Lower leg skin (tissue), 4 donors: ENCODE data around the gene XAGE3. TPM values are rescaled to one million over a fixed set of nuclear protein-coding genes. Genes with fewer than 3 reads are reported as not detected.
"Not testable (repeated sequence)": the region's sequence is repeated elsewhere in the genome, so short reads cannot be mapped to it uniquely, and the experiment has no call there.

Experiments used
- DNase-seq, 2 donors: peaks; one replicate each; pipeline ENCODE4 v3.0.0-alpha.2; 2019; ENCODE audit warnings: low spot score in 2 of 2
- H3K4me3 ChIP-seq: fragments of 200-600 bp; sonication (generic); 2 replicates; pipeline ENCODE4 v1.5.1; 2017; ENCODE audit warnings: mild to moderate bottlenecking, low read depth; ENCODE audit not compliant: poor library complexity, severe bottlenecking
- POLR2A ChIP-seq, 2 donors: fragments of 450-650 bp; IDR thresholded peaks; one replicate each; pipeline ENCODE4 v1.6.1; 2016 to 2017; ENCODE audit warnings: antibody characterized with exemption in 2 of 2, mild to moderate bottlenecking in 1 of 2, moderate library complexity in 1 of 2
- WGBS, 2 donors: methylation state at CpG; one replicate each; pipeline ENCODE4 v1.1.5; 2018; 5-methylcytosine and 5-hydroxymethylcytosine counted together
- intact Hi-C: fragments of 100-400 bp; cut with DNase I; formaldehyde crosslinking; loops from one replicate; pipeline ENCODE4 v1.15.0; 2023; ENCODE audit warnings: low total_unique reads
- total RNA-seq, 4 donors: library from RNA; depleted of rRNA; stranded (reverse); fragments of >200 nt; gene quantifications; one replicate each; pipeline ENCODE4 v1.1.0, GENCODE V29; 2016

The XAGE3 gene, protein sequence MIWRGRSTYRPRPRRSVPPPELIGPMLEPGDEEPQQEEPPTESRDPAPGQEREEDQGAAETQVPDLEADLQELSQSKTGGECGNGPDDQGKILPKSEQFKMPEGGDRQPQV
- not detected for total RNA-seq

GRCh38 chrX:52867610-52868348 lies at the start of gene XAGE3:
Gene XAGE3, minus strand, starts transcription at chrX:52868083. Its CDS starts 950 bp downstream, at chrX:52867133.
- no peak for DNase-seq
- no peak for TF ChIP-seq POLR2A (IDR thresholded peaks at IDR 0.05)
- intact Hi-C loops: no loop called here
- no peak within 1 kb of the TSS for H3K4me3 ChIP-seq
- 81 to 94% methylated on average over 30 to 35 of the region's 35 CpGs for WGBS, 2 donors

- intact Hi-C loops, DNase-seq: not testable (repeated sequence)
- no CpG with 5 or more reads among the region's 3 CpGs for WGBS, 2 donors
Measured at GRCh38 chrX:52914704-52915103, 46.8 kb upstream of the XAGE3 start.

DNA sequence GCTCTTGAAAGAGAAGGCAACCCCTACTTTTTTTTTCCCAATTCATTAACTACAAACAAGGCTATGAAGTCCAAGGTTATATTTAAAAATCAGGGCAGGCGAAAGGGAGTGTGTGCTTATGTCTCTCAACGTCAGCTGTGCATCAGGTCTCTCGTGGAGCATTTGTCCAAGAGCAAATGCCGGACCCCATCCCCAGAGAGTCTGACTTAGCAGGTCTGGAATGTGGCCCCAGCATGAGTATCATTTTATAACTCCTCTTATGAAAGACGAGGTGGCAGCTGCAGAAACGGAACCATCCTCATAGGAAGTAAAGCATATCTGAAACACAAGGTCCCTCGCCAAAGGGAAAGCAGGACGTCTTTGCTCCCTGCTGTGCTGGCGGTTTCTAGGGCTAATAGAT lies 45.8 kb upstream of the XAGE3 start:
- intact Hi-C loops, H3K4me3 ChIP-seq, DNase-seq: not testable (repeated sequence)
- WGBS, 2 donors: no CpG with 5 or more reads among the region's 9 CpGs

More at GRCh38 chrX:52914704-52915103, 46.8 kb upstream of the XAGE3 start:
- not testable (repeated sequence) for H3K4me3 ChIP-seq

DNA sequence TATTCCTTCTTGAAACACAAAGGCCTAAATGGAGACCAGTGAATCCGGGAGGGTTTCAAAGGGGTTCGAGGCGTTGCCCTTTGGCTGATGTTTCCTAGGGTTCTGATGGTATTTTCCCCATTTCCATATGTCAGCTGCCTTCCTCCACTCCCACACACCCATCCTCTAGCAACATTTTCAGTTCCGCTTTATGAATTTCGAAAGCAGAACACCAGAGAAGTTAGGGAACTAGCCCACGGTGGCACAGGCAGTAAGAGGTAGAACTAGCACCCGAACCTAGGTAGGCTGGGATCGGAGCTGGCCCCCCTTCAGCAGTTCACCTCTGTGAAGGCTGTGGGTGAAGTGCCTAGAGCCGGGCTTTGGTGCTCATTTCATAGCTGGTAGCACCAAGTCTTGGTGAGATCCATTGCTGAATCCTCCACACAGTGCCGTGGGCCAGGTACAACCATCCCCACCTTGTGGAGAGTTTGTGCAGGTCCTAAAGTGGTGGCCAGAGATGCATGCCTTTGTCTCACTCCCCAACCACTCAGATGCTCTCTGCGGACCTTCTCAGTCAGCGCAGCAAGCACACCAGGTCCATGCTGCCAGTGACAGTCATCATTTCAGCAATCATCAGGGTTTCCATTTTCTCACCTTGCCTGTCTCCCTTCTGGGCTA lies 41.6 kb upstream of the XAGE3 start:
- intact Hi-C loops, H3K4me3 ChIP-seq, DNase-seq: not testable (repeated sequence)
- WGBS, 2 donors: no CpG with 5 or more reads among the region's 12 CpGs

DNA sequence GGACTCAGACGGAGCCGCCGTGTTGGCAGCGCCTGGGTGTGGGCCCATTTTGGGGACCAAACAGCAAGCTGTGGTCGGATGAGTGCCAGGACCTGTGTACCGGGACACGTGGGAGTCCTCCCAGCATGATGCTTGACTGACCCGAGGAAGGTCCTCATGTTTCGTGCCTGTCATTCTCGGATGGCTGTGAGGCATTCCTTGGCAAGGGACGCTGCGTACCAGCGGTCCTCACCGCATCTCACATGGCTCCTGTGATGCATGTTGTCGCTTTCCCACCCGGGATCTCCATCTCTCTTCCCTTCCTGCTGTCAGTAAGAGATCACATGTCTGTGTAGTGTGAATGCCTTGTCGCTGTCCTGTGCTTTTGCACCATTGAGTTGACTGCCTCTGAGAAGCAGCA lies 40.0 kb upstream of the XAGE3 start:
- DNase-seq, H3K4me3 ChIP-seq, intact Hi-C loops: not testable (repeated sequence)
- no CpG with 5 or more reads among the region's 17 CpGs for WGBS, 2 donors

- WGBS, 2 donors: no CpG with 5 or more reads among the region's 17 CpGs
- intact Hi-C loops: not testable (repeated sequence)
Measured at GRCh38 chrX:52907137-52907536, 39.3 kb upstream of the XAGE3 start.

GRCh38 chrX:52906072-52906471 lies 38.2 kb upstream of the XAGE3 start:
- H3K4me3 ChIP-seq, intact Hi-C loops, DNase-seq: not testable (repeated sequence)
- WGBS, 2 donors: no CpG with 5 or more reads among the region's 4 CpGs

More at GRCh38 chrX:52907137-52907536, 39.3 kb upstream of the XAGE3 start:
- DNase-seq, H3K4me3 ChIP-seq: not testable (repeated sequence)

- no CpG with 5 or more reads among the region's 10 CpGs for WGBS, 2 donors
- DNase-seq, intact Hi-C loops, H3K4me3 ChIP-seq: not testable (repeated sequence)
Measured at GRCh38 chrX:52905531-52905930, 37.6 kb upstream of the XAGE3 start.

DNA sequence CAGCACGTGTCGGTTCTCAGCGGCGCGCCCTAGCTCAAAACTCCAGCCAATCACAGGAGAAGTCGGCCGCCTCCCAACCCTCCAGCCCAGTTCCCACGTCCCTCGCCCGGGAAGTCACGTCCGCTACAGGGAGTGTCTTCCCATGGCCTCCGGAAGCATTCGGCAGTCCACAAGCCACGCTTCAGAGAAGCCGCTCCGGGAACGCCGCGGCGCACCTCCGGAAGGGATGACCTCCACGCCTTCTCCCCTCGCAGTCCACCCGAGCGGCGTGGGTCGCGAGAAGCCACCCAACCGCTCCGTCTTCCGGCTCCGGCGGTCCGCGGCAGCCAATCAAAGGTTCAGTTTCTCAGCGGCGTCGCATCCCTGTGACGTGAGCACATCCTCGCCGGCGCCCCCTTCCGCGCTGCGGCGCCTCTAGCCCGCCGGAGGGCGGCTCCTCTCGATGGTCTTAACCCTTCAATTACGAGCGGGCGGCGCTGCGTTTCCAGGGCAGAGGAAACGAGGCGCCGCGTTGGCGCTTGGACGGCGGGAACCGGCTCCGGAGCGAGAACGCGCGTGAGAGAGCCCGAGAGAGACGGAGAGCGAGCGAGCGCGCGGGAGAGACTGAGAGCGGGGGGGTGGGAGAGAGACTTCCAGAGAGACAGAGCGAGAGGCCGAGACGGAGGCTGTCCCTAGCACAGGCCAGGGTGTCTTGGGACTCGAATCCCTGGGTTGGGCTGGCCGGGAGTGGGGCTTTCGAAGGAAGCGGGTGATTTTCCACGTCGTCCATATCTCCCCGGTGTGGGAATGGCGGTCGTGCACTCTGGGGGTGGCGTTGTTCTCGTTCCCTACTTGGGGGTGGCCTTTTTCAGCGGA lies 29.2 kb upstream of the XAGE3 start, which contains the start of gene FAM156B:
Gene FAM156B (plus strand): TSS at position 476 of the 855 bp plus-strand sequence. CDS start 9,896 bp downstream, outside the sequence.
- H3K4me3 ChIP-seq, intact Hi-C loops, DNase-seq: not testable (repeated sequence)
- WGBS, 2 donors: no CpG with 5 or more reads among the region's 92 CpGs

DNA sequence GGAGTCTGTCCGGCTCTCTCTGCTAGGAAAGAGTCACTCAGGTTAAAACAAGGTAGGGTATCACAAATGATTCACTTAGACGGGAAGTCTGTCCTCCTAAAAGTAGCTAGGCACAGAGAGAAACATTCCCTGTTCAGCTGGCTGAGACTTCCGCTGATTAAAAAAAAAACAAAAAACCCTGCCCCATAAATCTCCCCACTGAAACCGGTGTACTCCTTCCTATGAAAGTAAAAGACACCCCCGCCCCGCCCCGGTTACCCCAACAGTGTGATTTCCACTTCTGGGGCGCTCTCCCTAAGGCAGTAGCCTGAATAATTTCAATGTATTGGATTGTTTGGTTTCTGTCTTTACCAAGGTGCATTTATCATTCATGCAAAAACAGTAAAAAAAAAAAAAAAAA lies 28.6 kb upstream of the XAGE3 start:
- no CpG with 5 or more reads among the region's 8 CpGs for WGBS, 2 donors
- DNase-seq, H3K4me3 ChIP-seq, intact Hi-C loops: not testable (repeated sequence)

DNA sequence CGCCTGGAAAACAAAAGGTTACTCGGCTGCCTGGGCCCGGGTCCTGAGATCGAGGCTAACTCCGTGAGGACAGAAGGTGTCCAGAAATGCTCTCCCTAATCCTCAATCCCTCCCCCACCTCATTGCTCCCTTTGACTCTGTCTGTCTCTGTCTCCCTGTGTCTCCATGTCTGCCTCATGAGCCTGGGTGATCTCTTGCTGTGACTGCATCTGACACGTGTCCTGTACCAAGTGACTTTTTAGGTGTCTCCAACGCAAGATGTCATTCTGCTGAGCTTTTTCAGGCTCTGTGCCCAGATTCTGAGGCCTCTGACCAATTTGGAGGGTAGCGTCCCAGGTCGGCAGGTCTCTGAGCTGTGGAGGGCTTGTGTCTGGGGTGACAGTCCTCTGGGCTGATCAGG lies 20.2 kb upstream of the XAGE3 start:
- intact Hi-C loops, DNase-seq, H3K4me3 ChIP-seq: not testable (repeated sequence)
- WGBS, 2 donors: no CpG with 5 or more reads among the region's 9 CpGs

GRCh38 chrX:52887459-52887858 lies 19.6 kb upstream of the XAGE3 start:
- H3K4me3 ChIP-seq, intact Hi-C loops, DNase-seq: not testable (repeated sequence)
- no CpG with 5 or more reads among the region's 10 CpGs for WGBS, 2 donors

- DNase-seq, intact Hi-C loops, H3K4me3 ChIP-seq: not testable (repeated sequence)
- WGBS, 2 donors: 22 to 47% methylated on average over 6 of the region's 6 CpGs
Measured at GRCh38 chrX:52876386-52876785, 8.5 kb upstream of the XAGE3 start.

DNA sequence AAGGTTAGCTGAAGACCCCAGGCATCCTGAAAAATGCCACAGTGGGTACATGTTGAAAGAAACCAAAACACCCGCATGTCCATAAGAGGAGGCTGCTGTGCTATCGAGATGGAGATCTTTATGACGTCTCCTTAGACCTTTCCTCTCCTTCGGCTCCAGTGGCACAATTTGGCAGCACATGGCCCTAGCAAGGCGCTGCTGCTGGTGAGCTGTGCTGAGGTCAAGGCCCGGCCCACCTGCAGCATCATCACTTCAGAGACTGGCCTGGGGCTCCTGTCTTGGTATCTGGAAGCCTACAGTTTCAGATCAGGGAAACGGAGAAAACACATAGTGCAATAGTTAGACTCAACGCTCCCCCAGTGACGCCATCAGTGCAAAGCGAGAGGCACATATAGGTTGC lies 7.6 kb upstream of the XAGE3 start:
- DNase-seq, H3K4me3 ChIP-seq, intact Hi-C loops: not testable (repeated sequence)
- WGBS, 2 donors: 82 to 86% methylated on average over 7 to 10 of the region's 10 CpGs
